ENCODE measurements around the gene KLK7.
"Not testable (repeated sequence)": the region's sequence is repeated elsewhere in the genome, so short reads cannot be mapped to it uniquely, and the experiment has no call there.

The KLK7 gene

DNA sequence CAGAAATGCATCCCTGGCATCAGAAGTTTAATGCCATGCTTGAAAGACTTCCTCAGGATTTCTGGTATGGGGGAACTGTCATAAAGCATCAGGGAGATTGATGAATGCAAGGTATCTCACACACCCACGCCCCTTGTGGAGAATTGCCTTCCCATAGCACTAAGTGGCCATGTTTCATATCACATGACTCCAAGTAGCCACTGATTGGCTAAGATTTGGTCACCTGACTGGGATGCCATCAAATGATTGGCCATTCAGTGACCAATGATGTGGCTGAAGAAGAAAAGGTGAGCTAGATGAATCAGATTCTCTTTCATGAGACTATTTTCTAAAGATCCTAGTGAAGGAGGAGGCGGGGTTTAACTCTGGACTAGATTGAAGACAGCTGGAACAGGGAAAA, 10.4 kb upstream of the KLK7 start:
- DNase-seq (ENCODE audit: low read depth, low spot score) = no peak

DNA sequence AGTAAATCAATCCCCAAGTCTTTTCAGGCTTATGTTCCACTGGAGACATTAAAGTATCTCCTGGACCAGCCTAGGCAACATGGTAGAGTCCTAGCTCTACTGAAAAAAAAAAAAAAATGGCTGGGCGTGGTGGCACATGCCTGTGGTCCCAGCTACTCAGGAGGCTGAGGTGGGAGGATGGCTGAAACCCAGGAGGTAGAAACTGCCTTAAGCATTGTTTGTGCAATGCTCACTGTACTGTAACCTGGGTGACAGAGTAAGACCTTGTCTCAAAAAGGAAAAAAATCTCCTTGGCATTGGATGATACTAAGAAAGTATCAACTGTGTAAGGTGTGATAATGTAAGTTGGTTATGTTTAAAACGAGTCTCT, 8.9 kb upstream of the KLK7 start:
- H3K9me3 ChIP-seq (ENCODE audit: insufficient read depth, low read length) = peaks cover 4% of the 10 kb centered on the region; the same call in 1 of the 2 replicates
- H3K36me3 ChIP-seq (ENCODE audit: insufficient read depth, insufficient read length, low read length) = no peaks in the 10 kb centered on the region
- no peaks in the 10 kb centered on the region for H3K4me1 ChIP-seq (ENCODE audit: insufficient read depth, insufficient read length)
- TF ChIP-seq YY1 (IDR thresholded peaks at IDR 0.05; ENCODE audit: insufficient read depth, insufficient read length) (no peak), SUZ12 (IDR thresholded peaks at IDR 0.05; ENCODE audit: extremely low read depth, insufficient read depth, insufficient read length) (no peak), ZNF274 (IDR thresholded peaks at IDR 0.05; ENCODE audit: low read depth, low read length) (no peak)
- no peak overlapping the region for H3K4me3 ChIP-seq (ENCODE audit: insufficient read length, low read depth)
- H3K9ac ChIP-seq (ENCODE audit: insufficient read length, low read depth) = no peak overlapping the region
- no peaks in the 10 kb centered on the region for H3K27me3 ChIP-seq (ENCODE audit: insufficient read depth, insufficient read length)
- no peak for DNase-seq (ENCODE audit: low read depth, low spot score)

More for the DNA sequence above, 10.4 kb upstream of the KLK7 start:
- Histone ChIP-seq H3K4me3 (ENCODE audit: insufficient read length, low read depth) (no peak overlapping the region), H3K9ac (ENCODE audit: insufficient read length, low read depth) (no peak overlapping the region), H3K4me1 (ENCODE audit: insufficient read depth, insufficient read length) (no peaks in the 10 kb centered on the region), H3K36me3 (ENCODE audit: insufficient read depth, insufficient read length, low read length) (no peaks in the 10 kb centered on the region), H3K9me3 (ENCODE audit: insufficient read depth, low read length) (peaks cover 4% of the 10 kb centered on the region; the same call in 1 of the 2 replicates), H3K27me3 (ENCODE audit: insufficient read depth, insufficient read length) (no peaks in the 10 kb centered on the region)
- no peak for TF ChIP-seq SUZ12 (IDR thresholded peaks at IDR 0.05; ENCODE audit: extremely low read depth, insufficient read depth, insufficient read length)
- TF ChIP-seq ZNF274 (IDR thresholded peaks at IDR 0.05; ENCODE audit: low read depth, low read length) = no peak
- no peak for TF ChIP-seq YY1 (IDR thresholded peaks at IDR 0.05; ENCODE audit: insufficient read depth, insufficient read length)

DNA sequence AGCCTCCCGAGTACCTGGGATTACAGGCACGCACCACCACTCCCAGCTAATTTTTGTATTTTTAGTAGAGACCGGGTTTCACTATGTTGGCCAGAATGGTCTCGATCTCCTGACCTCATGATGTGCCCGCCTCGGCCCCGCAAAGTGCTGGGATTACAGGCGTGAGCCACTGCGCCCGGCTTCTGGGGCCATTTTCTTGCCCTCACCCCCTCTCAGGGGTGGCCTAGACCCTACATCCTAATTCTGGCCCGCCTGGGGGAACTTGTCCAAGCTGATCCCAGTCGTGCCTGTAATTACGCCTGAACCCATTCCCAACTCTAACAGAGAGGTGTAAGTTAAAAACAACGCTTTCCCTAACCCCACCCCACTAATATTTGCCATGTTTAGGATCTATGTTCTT, 699 bp upstream of the KLK7 start:
- not testable (repeated sequence) for DNase-seq (ENCODE audit: low read depth, low spot score); H3K4me3 ChIP-seq (ENCODE audit: insufficient read length, low read depth); H3K4me1 ChIP-seq (ENCODE audit: insufficient read depth, insufficient read length); H3K9ac ChIP-seq (ENCODE audit: insufficient read length, low read depth); H3K36me3 ChIP-seq (ENCODE audit: insufficient read depth, insufficient read length, low read length); H3K9me3 ChIP-seq (ENCODE audit: insufficient read depth, low read length); H3K27me3 ChIP-seq (ENCODE audit: insufficient read depth, insufficient read length)

DNA sequence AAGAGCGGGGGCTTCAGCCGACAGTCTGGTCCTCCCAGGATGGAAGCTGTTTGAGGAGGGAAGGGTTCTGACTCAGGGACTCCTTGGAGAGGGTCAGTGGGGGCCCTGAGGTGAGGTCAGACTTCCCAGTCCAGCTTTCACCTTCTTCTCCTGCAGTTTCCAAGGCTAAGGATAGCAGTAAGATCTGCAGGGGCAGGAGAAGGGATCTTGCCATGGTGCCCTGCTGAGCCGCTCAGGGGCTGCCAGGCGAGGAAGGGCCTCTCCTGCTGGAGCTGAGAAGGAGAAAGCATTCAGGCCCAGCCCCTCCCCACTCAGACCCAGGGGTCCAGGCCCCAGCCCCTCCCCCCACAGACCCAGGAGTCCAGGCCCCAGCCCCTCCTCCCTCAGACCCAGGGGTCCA, 1.5 kb downstream of the KLK7 start:
- Histone ChIP-seq H3K9me3 (ENCODE audit: insufficient read depth, low read length) (no peaks in the 10 kb centered on the region), H3K27me3 (ENCODE audit: insufficient read depth, insufficient read length) (no peaks in the 10 kb centered on the region), H3K4me3 (ENCODE audit: insufficient read length, low read depth) (no peak overlapping the region), H3K9ac (ENCODE audit: insufficient read length, low read depth) (no peak overlapping the region), H3K36me3 (ENCODE audit: insufficient read depth, insufficient read length, low read length) (no peaks in the 10 kb centered on the region), H3K4me1 (ENCODE audit: insufficient read depth, insufficient read length) (peaks cover 6% of the 10 kb centered on the region)
- DNase-seq (ENCODE audit: low read depth, low spot score) = no peak
- no peak for TF ChIP-seq YY1 (IDR thresholded peaks at IDR 0.05; ENCODE audit: insufficient read depth, insufficient read length)
- no peak for TF ChIP-seq SUZ12 (IDR thresholded peaks at IDR 0.05; ENCODE audit: extremely low read depth, insufficient read depth, insufficient read length)
- no peak for TF ChIP-seq ZNF274 (IDR thresholded peaks at IDR 0.05; ENCODE audit: low read depth, low read length)

DNA sequence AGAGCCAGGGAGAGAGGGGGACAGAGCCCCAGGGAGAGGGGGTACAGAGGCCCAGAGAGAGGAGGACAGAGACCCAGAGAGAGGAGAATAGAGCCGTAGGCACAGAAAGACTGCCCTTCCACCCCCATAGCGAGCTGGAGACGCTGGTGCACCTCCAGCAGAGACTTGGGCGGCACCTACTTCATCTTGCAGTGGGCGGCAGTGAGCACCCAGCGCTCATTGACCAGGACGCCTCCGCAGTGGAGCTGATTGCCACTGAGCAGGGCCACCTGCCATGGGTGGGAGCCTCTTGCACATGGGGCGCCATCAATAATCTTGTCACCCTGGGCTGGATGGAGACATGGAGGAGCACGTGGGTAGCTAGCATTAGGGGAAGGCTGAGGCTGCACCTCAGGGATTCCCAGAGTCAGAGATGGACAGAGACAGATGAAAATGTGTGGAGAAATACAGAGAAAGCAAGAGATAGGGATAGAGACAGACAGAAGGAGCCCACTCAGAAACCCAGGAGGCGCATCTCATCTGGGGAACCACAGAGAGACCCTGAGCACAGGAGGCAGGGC, 2.0 kb downstream of the KLK7 start:
- Histone ChIP-seq H3K4me1 (ENCODE audit: insufficient read depth, insufficient read length) (peaks cover 6% of the 10 kb centered on the region), H3K9me3 (ENCODE audit: insufficient read depth, low read length) (no peaks in the 10 kb centered on the region), H3K27me3 (ENCODE audit: insufficient read depth, insufficient read length) (no peaks in the 10 kb centered on the region), H3K36me3 (ENCODE audit: insufficient read depth, insufficient read length, low read length) (no peaks in the 10 kb centered on the region), H3K9ac (ENCODE audit: insufficient read length, low read depth) (no peak overlapping the region), H3K4me3 (ENCODE audit: insufficient read length, low read depth) (no peak overlapping the region)
- TF ChIP-seq SUZ12 (IDR thresholded peaks at IDR 0.05; ENCODE audit: extremely low read depth, insufficient read depth, insufficient read length) = no peak
- TF ChIP-seq ZNF274 (IDR thresholded peaks at IDR 0.05; ENCODE audit: low read depth, low read length) = no peak
- no peak for TF ChIP-seq YY1 (IDR thresholded peaks at IDR 0.05; ENCODE audit: insufficient read depth, insufficient read length)
- no peak for DNase-seq (ENCODE audit: low read depth, low spot score)

DNA sequence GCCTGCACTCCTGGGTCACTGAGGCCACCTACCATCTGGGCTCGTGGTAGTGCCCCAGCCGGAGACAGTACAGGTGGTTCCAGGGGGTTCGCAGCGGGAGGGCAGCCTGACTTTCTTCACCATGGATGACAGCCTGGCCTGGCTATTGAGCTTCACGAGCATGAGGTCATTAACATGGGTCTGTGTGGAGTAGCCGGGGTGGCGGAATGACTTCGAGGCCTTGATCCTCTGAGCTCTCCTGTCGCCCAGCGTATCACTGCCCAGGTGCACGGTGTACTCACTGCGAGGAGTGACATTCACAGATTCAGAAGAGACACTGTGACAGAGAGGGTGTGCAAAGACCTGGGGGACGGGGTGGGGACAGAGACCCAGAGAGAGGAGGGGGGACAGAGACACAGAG, 3.5 kb downstream of the KLK7 start:
- H3K27me3 ChIP-seq (ENCODE audit: insufficient read depth, insufficient read length) = no peaks in the 10 kb centered on the region
- peaks cover 9% of the 10 kb centered on the region for H3K4me1 ChIP-seq (ENCODE audit: insufficient read depth, insufficient read length)
- TF ChIP-seq ZNF274 (IDR thresholded peaks at IDR 0.05; ENCODE audit: low read depth, low read length) (no peak), YY1 (IDR thresholded peaks at IDR 0.05; ENCODE audit: insufficient read depth, insufficient read length) (no peak), SUZ12 (IDR thresholded peaks at IDR 0.05; ENCODE audit: extremely low read depth, insufficient read depth, insufficient read length) (no peak)
- no peaks in the 10 kb centered on the region for H3K9me3 ChIP-seq (ENCODE audit: insufficient read depth, low read length)
- no peaks in the 10 kb centered on the region for H3K36me3 ChIP-seq (ENCODE audit: insufficient read depth, insufficient read length, low read length)
- no peak overlapping the region for H3K9ac ChIP-seq (ENCODE audit: insufficient read length, low read depth)
- no peak for DNase-seq (ENCODE audit: low read depth, low spot score)
- H3K4me3 ChIP-seq (ENCODE audit: insufficient read length, low read depth) = no peak overlapping the region

DNA sequence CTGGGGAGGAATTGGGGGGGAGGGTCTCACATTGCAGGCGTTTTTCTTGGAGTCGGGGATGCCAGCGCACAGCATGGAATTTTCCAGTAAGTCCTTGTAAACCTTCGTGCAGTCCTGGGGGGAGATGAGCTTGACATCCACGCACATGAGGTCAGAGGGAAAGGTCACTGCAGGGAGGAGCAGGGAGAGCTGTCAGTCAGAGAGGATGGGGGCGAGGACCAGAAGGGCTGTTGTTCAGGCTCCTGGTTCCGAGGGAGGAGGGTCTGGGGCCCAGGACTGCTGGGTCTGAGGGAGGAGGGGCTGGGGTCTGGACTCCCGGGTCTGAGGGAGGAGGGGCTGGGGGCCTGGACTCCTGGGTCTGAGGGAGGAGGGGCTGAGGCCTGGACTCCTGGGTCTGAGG, 4.0 kb downstream of the KLK7 start:
- Histone ChIP-seq H3K4me3 (ENCODE audit: insufficient read length, low read depth) (no peak overlapping the region), H3K9ac (ENCODE audit: insufficient read length, low read depth) (no peak overlapping the region), H3K27me3 (ENCODE audit: insufficient read depth, insufficient read length) (no peaks in the 10 kb centered on the region), H3K36me3 (ENCODE audit: insufficient read depth, insufficient read length, low read length) (no peaks in the 10 kb centered on the region), H3K4me1 (ENCODE audit: insufficient read depth, insufficient read length) (peaks cover 9% of the 10 kb centered on the region), H3K9me3 (ENCODE audit: insufficient read depth, low read length) (no peaks in the 10 kb centered on the region)
- TF ChIP-seq YY1 (IDR thresholded peaks at IDR 0.05; ENCODE audit: insufficient read depth, insufficient read length) (no peak), ZNF274 (IDR thresholded peaks at IDR 0.05; ENCODE audit: low read depth, low read length) (no peak), SUZ12 (IDR thresholded peaks at IDR 0.05; ENCODE audit: extremely low read depth, insufficient read depth, insufficient read length) (no peak)
- DNase-seq (ENCODE audit: low read depth, low spot score) = no peak
